HG02870 (cell line): ENCODE data around the gene ZMIZ1.
A peak's percentile ranks its signal among the peaks of the same experiment; 100 is the strongest.

Experiments
- ATAC-seq: cut with Tn5 transposase; IDR thresholded peaks from one replicate; pipeline ENCODE4 v1.9.1; 2021; ENCODE audit warnings: mild to moderate bottlenecking, moderate library complexity; ENCODE audit not compliant: unreplicated experiment

Gene ZMIZ1

GRCh38 chr10:79115302-79115701, 46.5 kb downstream of the ZMIZ1 start:
- no peak for ATAC-seq

GRCh38 chr10:79116368-79116767, 47.6 kb downstream of the ZMIZ1 start:
- ATAC-seq, result peak; percentile 30

DNA sequence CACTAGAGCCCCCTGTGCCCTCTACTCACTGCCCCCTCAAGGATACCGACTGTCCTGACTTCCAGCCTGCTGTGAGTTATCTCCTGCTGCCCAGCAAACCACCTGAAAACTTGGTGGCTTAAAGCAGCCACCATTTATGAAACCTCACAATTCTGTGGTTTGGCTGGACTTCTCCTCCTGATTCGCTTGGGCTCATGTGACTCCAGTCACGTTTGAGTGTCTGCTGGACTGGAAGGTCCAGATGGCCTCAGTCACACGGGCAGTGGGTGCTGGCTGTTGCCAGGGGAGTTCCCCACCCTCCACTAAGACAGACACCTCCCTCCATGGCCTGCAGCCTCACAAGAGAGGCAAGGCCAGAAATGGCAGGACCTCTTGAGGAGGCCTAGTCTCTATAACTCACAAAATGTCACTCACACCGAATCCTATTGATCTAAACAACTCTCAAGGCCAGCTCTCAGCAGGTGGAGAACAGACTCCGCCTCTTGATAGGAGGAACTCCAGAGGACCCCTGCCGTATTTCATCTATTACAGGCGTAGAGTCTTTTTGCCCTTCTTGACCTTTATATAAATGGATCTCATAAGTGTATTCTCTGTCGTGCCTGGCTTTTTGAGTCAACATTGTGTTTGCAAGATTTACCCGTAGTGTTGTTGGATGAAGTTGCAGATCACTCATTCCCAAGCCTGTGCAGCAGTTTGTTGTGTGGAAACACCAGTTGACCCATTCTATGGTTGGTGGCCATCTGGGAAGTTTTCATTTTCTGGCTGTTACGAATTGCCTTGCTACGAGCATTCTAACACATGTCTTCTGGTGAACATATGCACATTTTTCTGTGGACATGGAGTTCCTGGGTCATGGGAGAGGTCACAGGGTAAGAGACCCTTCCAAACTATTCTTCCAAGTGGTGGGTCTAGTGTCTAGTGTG, 48.3 kb downstream of the ZMIZ1 start:
- ATAC-seq, result peak; percentile 72

DNA sequence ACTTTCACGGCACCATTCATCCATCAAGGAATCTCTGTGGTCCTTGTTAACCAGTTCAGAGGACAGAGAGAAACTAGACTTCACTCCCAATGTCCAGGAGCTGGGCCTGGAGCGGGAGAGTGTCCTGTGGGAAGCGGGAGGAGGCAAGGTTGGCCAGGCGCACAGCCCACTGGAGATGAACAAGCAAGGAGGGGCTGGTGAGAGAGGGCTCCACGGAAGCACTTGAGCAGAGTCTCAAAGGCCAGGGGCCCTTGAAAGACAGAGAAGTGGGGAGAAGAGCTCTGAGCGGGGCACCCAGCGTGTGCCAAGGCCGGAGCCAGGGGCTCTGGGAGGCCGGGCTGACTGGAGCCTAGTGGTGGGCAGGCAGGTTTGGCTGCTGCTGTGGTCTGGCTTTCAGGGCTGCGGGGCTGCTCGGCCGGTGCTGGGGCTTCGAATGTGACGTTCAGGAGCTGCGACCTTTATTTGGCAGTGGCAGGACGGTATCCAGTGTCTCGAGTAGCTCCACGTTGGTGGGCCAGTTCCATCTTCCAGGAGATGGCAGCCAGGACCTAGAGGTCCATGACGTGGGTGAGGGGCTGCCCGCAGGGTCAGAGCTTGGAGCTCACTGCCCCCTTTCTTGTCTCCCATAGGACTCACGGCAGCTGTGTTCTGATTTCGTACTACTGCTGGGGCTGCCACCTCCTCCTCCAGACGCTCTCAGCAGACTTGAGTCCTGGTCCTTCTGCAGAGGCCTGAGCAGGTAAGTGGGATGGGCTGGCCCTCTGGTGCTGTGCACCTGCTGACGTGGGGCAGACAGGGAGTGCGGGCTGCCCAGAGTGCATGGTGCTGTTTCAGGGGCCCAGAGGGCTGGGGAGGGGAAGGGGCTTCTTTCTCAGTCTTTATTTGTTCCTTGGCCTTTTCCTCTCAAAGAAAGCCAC, 49.8 kb downstream of the ZMIZ1 start:
- no peak for ATAC-seq

GRCh38 chr10:79119306-79119705, 50.5 kb downstream of the ZMIZ1 start:
- ATAC-seq, result no peak

GRCh38 chr10:79123547-79123963, 54.8 kb downstream of the ZMIZ1 start:
- no peak for ATAC-seq

DNA sequence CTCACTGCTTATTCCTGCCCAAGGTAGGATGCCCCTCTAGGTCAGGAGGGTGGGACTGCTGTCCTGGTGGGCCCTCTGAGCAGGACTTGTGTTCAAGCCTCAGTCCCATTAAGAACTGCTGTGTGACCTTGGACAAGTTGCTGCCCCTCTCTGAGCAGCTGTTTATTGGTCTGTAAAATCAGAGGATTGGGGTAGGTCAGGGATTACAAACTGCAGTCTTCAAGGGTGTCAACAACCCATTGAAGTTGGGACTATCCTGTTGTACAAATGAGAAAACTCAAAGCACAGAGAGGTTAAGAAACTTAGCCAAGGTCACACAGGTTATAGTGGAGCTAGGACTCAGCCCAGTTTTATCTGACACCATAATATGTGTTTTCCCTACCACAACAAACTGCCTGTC, 55.3 kb downstream of the ZMIZ1 start:
- no peak for ATAC-seq

GRCh38 chr10:79125092-79125491, 56.3 kb downstream of the ZMIZ1 start:
- ATAC-seq, result no peak

DNA sequence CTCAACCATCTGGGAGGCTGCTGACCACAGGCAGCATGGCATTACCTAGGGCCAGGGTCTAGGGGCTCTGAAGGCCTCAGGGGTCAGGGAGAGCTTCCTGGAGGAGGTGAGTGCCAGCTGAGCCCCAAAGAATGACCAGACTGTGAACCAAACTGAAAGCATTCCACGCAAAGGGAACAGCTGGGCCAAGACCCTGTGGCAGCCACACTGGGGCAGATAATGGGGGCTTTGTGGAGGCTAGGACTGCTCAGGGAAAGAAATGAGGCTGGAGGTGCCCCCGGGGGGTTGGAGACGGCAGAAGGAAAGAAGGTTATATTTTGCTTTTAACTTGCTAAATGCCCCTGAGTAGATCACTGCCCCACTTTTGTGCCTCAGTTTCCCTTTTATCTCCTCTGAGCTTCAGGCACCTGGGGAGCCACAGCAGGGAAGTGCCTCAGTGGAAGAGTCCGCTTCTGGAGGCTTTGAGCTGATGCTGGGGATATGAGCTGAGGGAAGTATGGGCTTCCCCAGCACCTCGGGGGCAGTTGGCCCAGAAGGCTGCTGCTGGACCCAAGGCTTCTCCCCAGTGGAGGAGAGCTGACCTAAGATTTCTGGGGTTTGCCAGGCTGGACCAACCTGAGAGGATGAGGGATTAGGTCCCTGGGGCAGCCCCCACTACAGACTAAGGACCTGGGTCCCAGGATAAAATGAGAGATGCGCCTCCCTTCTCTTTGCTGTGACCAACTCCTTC, 57.8 kb downstream of the ZMIZ1 start:
- ATAC-seq, result no peak

DNA sequence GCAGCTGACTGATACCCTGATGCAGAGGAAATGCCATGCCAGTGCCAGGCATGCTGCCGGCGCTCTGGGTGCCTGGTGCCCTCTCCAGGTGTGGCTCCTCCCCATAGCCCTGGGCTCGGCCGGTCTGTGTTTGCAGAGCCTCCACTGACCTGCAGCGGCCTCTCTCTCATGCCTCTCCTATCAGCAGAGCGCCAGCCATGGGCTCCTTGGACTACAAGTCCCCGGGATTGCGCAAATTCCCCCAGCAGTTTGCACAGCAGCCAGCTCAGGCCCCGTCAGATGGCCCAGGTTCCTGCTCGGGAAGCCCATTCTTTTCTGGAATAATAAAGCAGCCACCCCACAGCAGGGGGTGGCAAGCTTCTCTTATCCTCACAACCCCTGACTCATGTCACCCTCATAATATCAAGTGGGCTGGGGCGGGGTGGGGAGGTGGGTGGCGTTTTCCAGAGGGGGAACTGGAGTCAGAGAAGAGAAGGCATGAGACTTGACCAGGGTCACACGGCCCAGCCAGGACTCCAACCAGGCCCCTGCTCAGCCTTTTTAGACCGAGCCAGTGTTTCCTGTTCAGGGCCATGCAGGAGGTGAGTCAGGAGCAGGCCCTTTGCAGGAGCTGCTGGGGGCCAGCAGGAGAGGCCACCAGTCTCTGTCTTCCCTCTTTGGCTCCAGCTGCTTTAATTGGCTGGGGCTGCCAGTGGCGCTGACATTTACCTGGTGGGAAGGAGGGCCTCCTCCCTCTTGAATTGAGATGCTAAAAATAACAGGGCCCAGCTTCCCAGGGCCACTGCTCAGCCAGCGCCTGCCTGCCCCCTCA, 58.6 kb downstream of the ZMIZ1 start:
- ATAC-seq, result no peak

GRCh38 chr10:79128241-79128922, 59.6 kb downstream of the ZMIZ1 start:
- ATAC-seq, result no peak

DNA sequence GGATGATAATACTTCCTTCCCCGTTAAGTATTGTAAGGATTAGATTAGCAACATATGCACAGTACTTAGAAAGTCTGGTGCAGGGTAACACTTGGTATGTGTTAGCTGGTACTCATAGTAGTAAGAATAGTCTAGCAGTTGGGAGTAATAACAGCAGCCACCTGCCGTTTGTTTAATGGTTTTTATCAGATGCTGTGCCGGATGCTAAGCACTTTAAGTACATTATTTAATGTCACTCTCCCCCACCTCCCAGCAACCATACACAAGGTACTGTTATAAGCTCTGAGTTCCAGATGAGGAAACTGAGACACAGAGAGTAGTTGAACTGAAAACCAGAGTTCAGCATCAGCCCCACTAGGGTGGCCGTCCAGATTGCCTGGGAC, 60.1 kb downstream of the ZMIZ1 start:
- ATAC-seq, result no peak

- no peak for ATAC-seq
Measured at GRCh38 chr10:79129361-79129997, 60.7 kb downstream of the ZMIZ1 start.

- no peak for ATAC-seq
Measured at GRCh38 chr10:79130255-79130654, 61.5 kb downstream of the ZMIZ1 start.

DNA sequence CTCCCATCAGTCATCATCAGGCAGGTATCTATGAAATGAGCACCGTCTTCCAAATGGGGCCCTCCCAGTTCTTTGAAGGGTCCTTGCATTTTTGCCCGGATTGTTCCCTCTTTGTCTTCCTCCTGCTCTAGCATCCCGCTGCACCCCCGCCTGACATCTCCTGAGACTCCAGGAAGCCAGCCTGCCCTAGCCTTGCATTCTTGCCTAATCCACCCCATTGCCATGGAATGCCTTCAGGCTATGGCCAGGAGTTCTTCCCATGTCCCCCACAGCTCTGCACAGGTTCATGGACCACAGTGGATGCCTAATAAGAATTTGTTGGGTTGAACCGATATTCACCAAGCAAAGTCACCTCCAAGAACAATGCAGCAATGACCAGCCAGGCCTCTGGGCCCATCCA, 62.1 kb downstream of the ZMIZ1 start:
- ATAC-seq, result no peak

GRCh38 chr10:79131836-79132631, 63.3 kb downstream of the ZMIZ1 start:
- no peak for ATAC-seq

DNA sequence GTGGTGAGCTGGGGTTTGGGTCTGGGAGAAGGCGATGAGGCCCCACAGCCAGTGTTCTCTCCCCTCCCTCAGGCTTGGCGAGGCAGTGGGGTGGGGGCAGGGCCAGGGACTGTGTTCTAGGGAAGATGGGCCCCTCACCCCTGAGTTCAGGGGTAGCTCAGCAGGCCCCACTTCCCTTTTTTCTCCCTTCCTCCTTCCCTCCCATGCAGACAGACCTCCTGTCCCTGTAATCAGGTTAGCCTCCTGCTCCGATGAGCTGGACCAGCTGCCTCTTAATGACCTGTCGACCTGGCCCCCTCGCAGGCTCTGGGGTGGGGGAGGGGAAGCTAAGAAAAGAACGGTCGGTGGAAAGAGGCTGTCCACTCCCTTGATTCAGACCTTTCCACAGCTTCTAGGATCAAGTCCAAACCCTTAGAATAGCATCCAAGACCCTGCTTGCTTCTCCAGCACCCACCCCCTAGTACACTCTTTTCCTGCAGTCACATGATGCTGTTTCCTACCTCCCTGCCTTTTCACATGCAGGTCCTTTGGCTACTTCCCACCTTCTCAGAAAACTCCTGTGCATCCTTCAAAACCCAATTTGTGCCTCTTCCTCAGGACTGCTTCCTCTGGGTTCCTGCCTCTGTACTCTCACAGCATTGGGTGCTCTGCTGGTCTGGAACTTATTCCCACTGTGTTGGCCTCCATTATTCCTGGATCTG, 64.1 kb downstream of the ZMIZ1 start:
- ATAC-seq, result no peak

GRCh38 chr10:79133416-79133815, 64.7 kb downstream of the ZMIZ1 start:
- no peak for ATAC-seq
